Activated naive CD4-positive, alpha-beta T cell treated with anti-CD3 and anti-CD28 coated beads for 36 hours (primary cell): ENCODE data around the gene C14orf132. TPM values are rescaled to one million over a fixed set of nuclear protein-coding genes. Genes with fewer than 3 reads are reported as not detected.

Experiments
- CTCF ChIA-PET: fragments of 350-600 bp; sonication (Branson Sonifier 250); formaldehyde crosslinking; loops from one replicate; lab custom pipeline; 2021; ENCODE audit warnings: antibody characterized with exemption; lab: Charles Lee
- DNase-seq: peaks from one replicate; pipeline ENCODE4 v3.0.0-alpha.2; 2020
- H3K27ac Mint-ChIP-seq: one replicate; pipeline ENCODE4 v1.8.0; 2021; ENCODE audit warnings: mild to moderate bottlenecking, mixed read lengths
- H3K27me3 Mint-ChIP-seq: one replicate; pipeline ENCODE4 v1.8.0; 2021; ENCODE audit warnings: low read depth, mixed read lengths
- H3K36me3 Mint-ChIP-seq: one replicate; pipeline ENCODE4 v1.8.0; 2021; ENCODE audit warnings: low read depth, mixed read lengths
- H3K4me1 Mint-ChIP-seq: one replicate; pipeline ENCODE4 v1.8.0; 2021; ENCODE audit warnings: low read depth, mixed read lengths
- H3K4me3 Mint-ChIP-seq: one replicate; pipeline ENCODE4 v1.8.0; 2021; ENCODE audit warnings: mild to moderate bottlenecking, moderate library complexity, mixed read lengths
- H3K9me3 Mint-ChIP-seq: one replicate; pipeline ENCODE4 v1.8.0; 2021; ENCODE audit warnings: mixed read lengths
- intact Hi-C: fragments of 100-400 bp; cut with micrococcal nuclease; formaldehyde crosslinking; loops from one replicate; pipeline ENCODE4 v1.15.1; 2023
- total RNA-seq, 2 experiments: library from RNA; stranded (reverse); gene quantifications; one replicate each; pipeline ENCODE4 v1.2.3, GENCODE V29; 2021

The C14orf132 gene
- total RNA-seq, 2 experiments from 2014 or later: 3.2 to 4.9 TPM

DNA sequence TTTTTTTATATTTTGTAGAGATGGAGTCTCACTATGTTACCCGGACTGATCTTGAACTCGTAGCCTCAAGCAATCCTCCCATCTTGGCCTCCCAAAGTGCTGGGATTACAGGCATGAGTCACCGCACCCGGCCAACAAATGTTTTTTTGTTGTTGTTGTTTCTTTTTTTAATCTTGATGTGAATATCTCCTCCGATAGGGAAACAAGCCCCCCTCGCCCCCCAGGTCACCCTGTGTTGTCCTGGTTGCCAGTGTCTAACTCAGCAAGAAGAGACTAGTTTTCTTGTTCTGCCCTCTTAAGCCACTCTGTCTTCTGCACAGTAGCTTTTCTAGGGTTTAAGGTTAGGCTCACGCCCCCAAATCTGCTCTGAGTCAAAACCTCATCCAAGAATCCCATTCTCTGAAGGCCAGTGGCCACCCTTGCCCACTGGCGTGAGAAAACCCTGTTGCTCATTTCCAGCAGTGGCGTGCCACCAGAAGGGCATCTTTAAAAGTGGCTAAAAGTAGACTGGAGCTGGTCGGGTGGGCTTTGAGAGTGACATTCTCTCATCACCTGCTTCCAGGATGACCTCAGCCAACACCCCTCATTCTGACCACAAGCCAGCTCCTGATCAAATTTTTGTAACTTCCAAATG lies 42.7 kb downstream of the C14orf132 start:
- Mint-ChIP-seq H3K9me3 (no peaks in the 10 kb centered on the region), H3K4me3 (no peak overlapping the region), H3K36me3 (no peaks in the 10 kb centered on the region), H3K4me1 (peaks cover 6% of the 10 kb centered on the region), H3K27ac (no peak overlapping the region), H3K27me3 (no peaks in the 10 kb centered on the region)
- intact Hi-C loops: no loop called here
- no peak for DNase-seq
- CTCF ChIA-PET: interaction anchor here (0.6 kb wide), 1 partner anchor 8 kb away, joined by 5 read pairs; no protein-coding TSS in a partner anchor

DNA sequence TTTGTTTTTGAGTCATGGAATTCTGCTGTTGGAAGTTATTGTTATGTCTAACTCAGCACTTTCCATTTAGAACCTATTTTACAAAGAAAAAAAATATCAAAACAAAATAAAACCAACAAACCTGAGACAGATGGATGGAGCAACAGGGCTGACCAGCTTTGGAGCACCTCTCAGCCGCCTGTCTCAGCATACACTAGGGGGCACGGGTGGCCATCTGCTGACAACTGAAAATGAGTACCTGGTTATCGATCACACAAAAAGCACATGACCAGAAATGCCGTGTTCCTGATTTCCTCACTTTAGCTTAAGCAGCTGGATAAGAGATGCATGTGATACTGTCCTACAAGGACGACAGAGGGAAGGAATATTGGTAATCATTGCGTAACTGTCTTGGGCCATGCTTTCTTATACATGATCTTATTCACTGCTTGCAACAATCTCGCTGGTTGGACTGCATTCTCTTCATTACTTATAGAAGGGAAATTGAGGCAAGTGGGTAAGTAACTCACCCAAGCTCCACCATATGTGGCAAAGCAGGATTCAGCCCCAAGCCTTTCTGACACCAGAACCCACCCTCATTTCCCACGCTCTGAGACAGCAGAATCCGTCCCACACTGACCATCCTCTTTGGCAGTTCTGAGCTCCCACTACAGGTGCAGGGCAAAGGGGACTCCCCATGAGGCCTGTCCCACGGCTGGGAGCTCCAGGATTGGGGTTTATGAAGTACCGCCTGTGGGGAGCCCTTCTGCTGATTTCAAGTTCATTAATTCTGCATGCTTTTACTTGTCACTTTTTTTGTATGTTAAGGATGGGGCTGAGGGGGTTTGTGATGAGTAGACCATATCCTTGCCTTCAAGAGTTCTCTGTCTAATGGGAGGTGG lies 43.5 kb downstream of the C14orf132 start:
- CTCF ChIA-PET: interaction anchor here (0.6 kb wide), 2 partner anchors 7 to 286 kb away, joined by 3 to 5 read pairs; no protein-coding TSS in a partner anchor
- DNase-seq: no peak
- H3K4me3 Mint-ChIP-seq: no peak overlapping the region
- peaks cover 2% of the 10 kb centered on the region for H3K36me3 Mint-ChIP-seq
- intact Hi-C loops: no loop called here
- peaks cover 6% of the 10 kb centered on the region for H3K4me1 Mint-ChIP-seq
- no peaks in the 10 kb centered on the region for H3K9me3 Mint-ChIP-seq
- H3K27ac Mint-ChIP-seq: no peak overlapping the region
- no peaks in the 10 kb centered on the region for H3K27me3 Mint-ChIP-seq

DNA sequence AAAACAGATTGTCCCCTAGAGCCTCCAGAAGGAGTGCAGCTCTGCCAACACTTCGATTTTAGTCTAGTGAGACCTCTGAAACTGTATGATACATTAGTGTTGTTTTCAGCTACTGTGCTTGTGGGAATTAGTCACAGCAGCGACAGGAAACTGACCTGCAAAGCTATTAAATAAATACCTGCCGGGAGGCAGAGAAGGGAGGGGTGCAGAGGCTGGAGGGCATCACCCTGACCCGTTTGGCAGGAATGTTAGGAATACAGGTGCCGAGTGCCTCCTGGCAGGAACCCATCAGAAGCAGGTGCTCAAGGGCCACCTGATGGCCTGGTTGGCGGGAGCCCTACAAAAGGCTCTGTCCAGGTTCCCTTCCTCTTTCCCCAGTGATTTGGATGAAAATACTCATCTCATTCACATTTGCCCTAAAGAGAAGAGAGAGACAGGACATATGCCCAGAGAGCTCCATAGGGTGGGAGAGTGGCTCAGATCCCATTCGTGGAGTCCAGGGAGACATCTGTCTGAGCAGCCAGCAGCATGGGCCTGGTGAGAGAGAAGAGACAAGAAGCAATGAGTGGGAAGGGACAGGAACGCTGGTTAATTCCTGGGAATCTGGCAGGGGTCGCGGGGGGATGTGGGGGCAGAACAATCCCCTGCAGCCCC lies 44.6 kb downstream of the C14orf132 start:
- H3K9me3 Mint-ChIP-seq: no peaks in the 10 kb centered on the region
- DNase-seq: no peak
- intact Hi-C loops: no loop called here
- CTCF ChIA-PET: interaction anchor here (0.6 kb wide), 1 partner anchor 287 kb away, joined by 3 read pairs; no protein-coding TSS in a partner anchor
- H3K4me1 Mint-ChIP-seq: no peaks in the 10 kb centered on the region
- H3K36me3 Mint-ChIP-seq: peaks cover 2% of the 10 kb centered on the region
- no peak overlapping the region for H3K4me3 Mint-ChIP-seq
- no peak overlapping the region for H3K27ac Mint-ChIP-seq
- H3K27me3 Mint-ChIP-seq: no peaks in the 10 kb centered on the region

DNA sequence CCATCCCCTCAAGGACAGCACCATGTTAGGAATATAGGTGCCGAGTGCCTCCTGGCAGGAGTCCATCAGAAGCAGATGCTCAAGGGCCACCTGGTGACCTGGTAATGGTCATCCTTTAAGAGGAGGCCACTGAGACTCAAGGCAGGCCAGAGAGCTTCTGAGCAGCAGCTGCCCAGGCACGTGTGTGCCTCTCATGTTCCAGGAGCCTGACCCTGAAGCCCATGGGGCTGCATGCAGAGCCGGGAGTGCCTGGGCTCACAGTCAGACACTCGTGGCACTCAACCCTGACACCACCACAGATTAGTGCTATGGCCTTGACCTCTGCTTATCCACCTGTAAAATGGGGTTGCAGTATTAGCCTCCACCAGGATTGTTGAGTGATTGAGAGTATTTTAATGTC lies 45.6 kb downstream of the C14orf132 start:
- intact Hi-C loops: no loop called here
- Mint-ChIP-seq H3K27ac (no peak overlapping the region), H3K4me3 (no peak overlapping the region), H3K9me3 (no peaks in the 10 kb centered on the region), H3K4me1 (no peaks in the 10 kb centered on the region), H3K36me3 (peaks cover 2% of the 10 kb centered on the region), H3K27me3 (no peaks in the 10 kb centered on the region)
- CTCF ChIA-PET: no interaction called here
- DNase-seq: no peak

DNA sequence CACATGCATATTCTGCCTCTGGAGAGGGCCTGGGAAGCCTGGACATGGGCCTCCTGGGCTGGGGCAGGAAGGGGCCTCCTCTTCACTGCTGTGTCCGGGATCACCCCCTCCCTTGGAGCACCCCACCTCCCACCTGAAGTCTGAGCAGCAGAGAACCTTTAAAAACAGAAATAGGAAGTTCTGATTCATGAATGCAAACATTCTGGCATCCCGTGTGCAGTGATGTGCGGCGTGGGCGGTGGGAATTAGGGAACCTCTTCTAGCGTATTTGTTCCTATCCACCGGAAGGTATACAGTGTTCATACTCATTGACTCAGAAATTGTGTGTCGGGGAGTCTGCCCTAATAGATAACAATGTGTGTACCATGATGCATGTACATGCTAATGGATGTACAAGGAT lies 46.2 kb downstream of the C14orf132 start:
- intact Hi-C loops: no loop called here
- H3K4me3 Mint-ChIP-seq: no peak overlapping the region
- CTCF ChIA-PET: no interaction called here
- H3K27me3 Mint-ChIP-seq: no peaks in the 10 kb centered on the region
- H3K4me1 Mint-ChIP-seq: no peaks in the 10 kb centered on the region
- H3K36me3 Mint-ChIP-seq: peaks cover 2% of the 10 kb centered on the region
- peak; percentile 17 for DNase-seq
- H3K9me3 Mint-ChIP-seq: no peaks in the 10 kb centered on the region
- no peak overlapping the region for H3K27ac Mint-ChIP-seq

DNA sequence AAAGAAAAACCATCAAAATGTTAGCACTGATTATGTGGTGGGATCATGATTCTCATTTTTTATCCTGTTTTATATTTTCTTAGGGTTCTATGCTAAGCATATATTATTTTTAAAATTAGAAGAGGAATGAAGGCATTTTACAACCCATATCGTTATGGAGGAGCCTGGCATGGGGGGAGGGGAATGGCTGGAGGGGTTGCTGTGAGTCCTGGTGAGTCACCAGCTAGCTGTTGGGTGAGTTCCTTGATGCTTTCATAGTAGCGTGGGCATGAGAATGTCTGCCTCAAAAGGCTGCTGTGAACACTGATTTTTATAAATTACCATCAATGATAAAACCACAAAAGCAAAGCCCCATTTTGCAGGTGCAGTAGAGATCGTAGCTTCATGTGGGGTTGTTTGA lies 46.9 kb downstream of the C14orf132 start:
- H3K9me3 Mint-ChIP-seq: no peaks in the 10 kb centered on the region
- DNase-seq: no peak
- no peak overlapping the region for H3K4me3 Mint-ChIP-seq
- H3K36me3 Mint-ChIP-seq: peaks cover 2% of the 10 kb centered on the region
- CTCF ChIA-PET: interaction anchor here (0.7 to 1.3 kb wide), 2 partner anchors 15 to 403 kb away, joined by 3 to 5 read pairs; no protein-coding TSS in a partner anchor
- intact Hi-C loops: no loop called here
- no peaks in the 10 kb centered on the region for H3K4me1 Mint-ChIP-seq
- H3K27ac Mint-ChIP-seq: no peak overlapping the region
- H3K27me3 Mint-ChIP-seq: no peaks in the 10 kb centered on the region

DNA sequence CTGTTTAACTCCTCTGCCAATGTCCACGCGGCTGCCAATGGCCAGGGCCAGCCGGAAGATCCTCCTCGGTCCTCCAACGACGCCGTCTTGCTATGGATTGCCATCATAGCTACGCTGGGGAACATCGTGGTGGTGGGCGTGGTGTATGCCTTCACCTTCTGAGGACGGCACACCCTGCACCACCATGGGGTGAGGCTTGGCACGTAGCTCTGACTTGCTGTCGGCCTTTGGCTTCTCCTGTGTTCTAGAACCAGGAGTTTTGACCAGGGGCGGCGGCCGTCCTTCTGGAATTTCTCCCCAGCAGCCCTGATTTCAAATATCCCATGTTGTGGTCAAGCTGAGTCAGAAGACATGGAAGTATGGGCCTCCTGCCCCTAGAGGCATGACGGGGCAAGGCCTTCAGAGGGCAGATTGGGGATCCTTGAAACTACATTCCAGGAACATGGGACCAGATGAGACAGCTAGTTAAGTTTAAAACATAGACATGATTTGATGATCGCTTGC lies 47.5 kb downstream of the C14orf132 start:
- Mint-ChIP-seq H3K9me3 (no peaks in the 10 kb centered on the region), H3K27me3 (no peaks in the 10 kb centered on the region), H3K4me3 (no peak overlapping the region), H3K27ac (no peak overlapping the region), H3K36me3 (peaks cover 2% of the 10 kb centered on the region), H3K4me1 (no peaks in the 10 kb centered on the region)
- DNase-seq: no peak
- intact Hi-C loops: no loop called here
- CTCF ChIA-PET: interaction anchor here (0.7 to 1.5 kb wide), 3 partner anchors 12 to 404 kb away, joined by 3 to 5 read pairs (median 3); no protein-coding TSS in a partner anchor

DNA sequence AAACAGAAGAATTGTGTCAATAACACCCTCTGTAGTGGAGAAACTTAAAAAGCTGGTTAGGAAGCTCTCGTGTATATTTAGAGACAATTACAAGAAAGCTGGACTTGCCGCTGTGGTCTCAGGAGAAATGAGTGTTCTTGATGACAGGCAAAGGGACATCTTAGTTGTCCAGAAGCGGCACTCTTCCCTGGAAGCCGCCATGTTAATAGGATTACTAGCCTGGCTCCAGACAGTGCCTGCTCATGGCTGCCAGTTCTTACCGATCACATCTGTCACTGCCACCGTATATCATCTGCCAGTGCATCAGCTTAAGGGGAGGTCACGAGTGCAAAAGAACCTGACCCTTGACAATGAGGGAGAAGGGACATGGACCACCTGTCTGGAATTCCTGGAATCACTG lies 48.9 kb downstream of the C14orf132 start:
- CTCF ChIA-PET: interaction anchor here (0.6 kb wide), 1 partner anchor 22 kb away, joined by 3 read pairs; no protein-coding TSS in a partner anchor
- H3K36me3 Mint-ChIP-seq: peaks cover 2% of the 10 kb centered on the region
- H3K4me3 Mint-ChIP-seq: no peak overlapping the region
- intact Hi-C loops: no loop called here
- no peaks in the 10 kb centered on the region for H3K9me3 Mint-ChIP-seq
- no peaks in the 10 kb centered on the region for H3K27me3 Mint-ChIP-seq
- DNase-seq: no peak
- H3K27ac Mint-ChIP-seq: no peak overlapping the region
- no peaks in the 10 kb centered on the region for H3K4me1 Mint-ChIP-seq

DNA sequence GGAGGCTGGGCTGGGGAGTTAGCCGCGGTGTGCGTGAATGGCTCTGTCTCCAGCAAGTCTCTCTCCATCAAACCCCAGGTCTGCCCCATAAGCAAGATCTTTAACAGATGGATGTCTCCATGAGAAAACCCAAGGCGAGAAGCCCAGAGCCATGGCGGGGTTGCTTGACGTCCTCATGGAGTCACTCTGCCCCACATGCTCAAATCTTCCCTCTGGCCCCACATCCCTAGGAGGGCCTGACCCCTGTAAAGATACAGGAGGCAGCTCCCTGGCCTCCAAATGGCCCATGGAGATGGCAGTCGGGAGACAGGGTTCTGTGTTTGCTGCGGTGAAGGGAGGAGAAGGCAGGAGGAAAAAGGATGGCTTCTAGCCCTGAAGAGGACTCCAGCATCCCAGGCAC lies 49.3 kb downstream of the C14orf132 start:
- no peaks in the 10 kb centered on the region for H3K9me3 Mint-ChIP-seq
- H3K4me1 Mint-ChIP-seq: no peaks in the 10 kb centered on the region
- CTCF ChIA-PET: interaction anchor here (0.6 kb wide), 1 partner anchor 23 kb away, joined by 3 read pairs; no protein-coding TSS in a partner anchor
- intact Hi-C loops: no loop called here
- no peak for DNase-seq
- no peak overlapping the region for H3K4me3 Mint-ChIP-seq
- H3K36me3 Mint-ChIP-seq: peaks cover 2% of the 10 kb centered on the region
- no peak overlapping the region for H3K27ac Mint-ChIP-seq
- H3K27me3 Mint-ChIP-seq: no peaks in the 10 kb centered on the region

DNA sequence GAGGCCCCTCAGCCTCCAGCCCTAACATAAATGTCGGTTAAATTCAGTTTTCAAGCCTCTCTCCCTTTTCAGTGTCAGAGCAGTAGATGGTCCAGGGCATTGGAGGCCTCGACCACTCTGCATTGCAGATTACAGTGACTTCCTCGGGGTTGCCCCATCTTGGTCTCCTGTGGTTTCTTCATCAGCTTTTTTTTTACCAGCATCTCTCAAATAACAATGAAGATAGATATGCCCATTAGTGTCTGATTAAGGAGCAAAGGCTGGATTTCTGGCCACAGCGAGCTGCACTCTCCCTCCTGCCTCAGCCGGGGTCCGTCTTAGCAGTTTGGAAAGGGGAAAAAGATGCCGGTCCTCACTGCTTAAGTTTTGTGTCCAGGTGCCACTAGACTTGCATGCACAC lies 49.7 kb downstream of the C14orf132 start:
- no peak for DNase-seq
- Mint-ChIP-seq H3K27ac (no peak overlapping the region), H3K4me3 (no peak overlapping the region), H3K27me3 (no peaks in the 10 kb centered on the region), H3K9me3 (no peaks in the 10 kb centered on the region), H3K4me1 (no peaks in the 10 kb centered on the region), H3K36me3 (peaks cover 2% of the 10 kb centered on the region)
- intact Hi-C loops: no loop called here
- CTCF ChIA-PET: no interaction called here

DNA sequence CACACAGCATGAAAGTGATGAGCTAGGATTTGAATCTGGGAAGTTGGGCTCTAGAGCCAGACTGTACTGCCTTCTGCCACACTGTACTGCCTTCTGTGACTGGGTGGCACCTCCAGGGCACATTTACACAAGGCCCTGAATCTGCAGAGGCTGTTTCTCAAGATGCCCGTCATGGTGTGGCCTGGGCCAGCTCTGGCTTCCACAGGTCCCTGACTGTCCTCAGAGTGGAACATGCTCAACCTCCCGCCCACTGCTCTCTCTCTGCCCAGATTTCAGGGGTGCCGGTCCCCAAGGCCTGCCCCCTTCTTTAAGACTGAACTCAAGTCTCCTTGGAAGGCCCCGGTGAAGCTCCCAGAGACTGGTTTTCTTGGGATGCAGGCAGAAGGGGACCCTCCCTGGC lies 50.2 kb downstream of the C14orf132 start:
- intact Hi-C loops: no loop called here
- Mint-ChIP-seq H3K4me1 (no peaks in the 10 kb centered on the region), H3K36me3 (peaks cover 2% of the 10 kb centered on the region), H3K27me3 (no peaks in the 10 kb centered on the region), H3K9me3 (no peaks in the 10 kb centered on the region), H3K4me3 (no peak overlapping the region), H3K27ac (no peak overlapping the region)
- no peak for DNase-seq
- CTCF ChIA-PET: no interaction called here
